GM19099 (cell line): ENCODE results near the gene AKT3.

Experiments used
- POLR2A ChIP-seq: IDR thresholded peaks from 3 replicates; pipeline ENCODE4 v1.6.1; 2011; ENCODE audit warnings: low read depth; ENCODE audit not compliant: insufficient read length; ENCODE audit errors: extremely low read depth

AKT3 gene

GRCh38 chr1:243642936-243643335 lies 207.1 kb downstream of the AKT3 start:
- TF ChIP-seq POLR2A: no peak

GRCh38 chr1:243639027-243639658 lies 210.9 kb downstream of the AKT3 start:
- no peak for TF ChIP-seq POLR2A

- TF ChIP-seq POLR2A: no peak
These were observed 211.9 kb downstream of the AKT3 start for GRCh38 chr1:243638186-243638585.

GRCh38 chr1:243628476-243628907 lies 221.6 kb downstream of the AKT3 start:
- TF ChIP-seq POLR2A: no peak

GRCh38 chr1:243623841-243624240 lies 226.2 kb downstream of the AKT3 start:
- no peak for TF ChIP-seq POLR2A

- no peak for TF ChIP-seq POLR2A
These were observed 228.1 kb downstream of the AKT3 start for GRCh38 chr1:243621973-243622372.

GRCh38 chr1:243620096-243620495 lies 229.9 kb downstream of the AKT3 start:
- TF ChIP-seq POLR2A: no peak

GRCh38 chr1:243609698-243610097 lies 240.3 kb downstream of the AKT3 start:
- TF ChIP-seq POLR2A: no peak

GRCh38 chr1:243605604-243606003 lies 244.4 kb downstream of the AKT3 start:
- no peak for TF ChIP-seq POLR2A

- no peak for TF ChIP-seq POLR2A
These were observed 248.3 kb downstream of the AKT3 start for GRCh38 chr1:243601720-243602119.

- no peak for TF ChIP-seq POLR2A
These were observed 251.6 kb downstream of the AKT3 start for GRCh38 chr1:243598433-243598832.

GRCh38 chr1:243597383-243597782 lies 252.7 kb downstream of the AKT3 start:
- TF ChIP-seq POLR2A: no peak

- no peak for TF ChIP-seq POLR2A
These were observed 253.5 kb downstream of the AKT3 start for GRCh38 chr1:243596431-243597062.

- TF ChIP-seq POLR2A: no peak
These were observed 254.4 kb downstream of the AKT3 start for GRCh38 chr1:243595527-243596210.

- TF ChIP-seq POLR2A: no peak
These were observed 255.6 kb downstream of the AKT3 start for GRCh38 chr1:243594455-243594854.
